ENCODE measurements around the gene USH1C. TPM values are rescaled to one million over a fixed set of nuclear protein-coding genes. Genes with fewer than 3 reads are reported as not detected.

Gene USH1C
- total RNA-seq, 4 donors from 2014 or later: 1.0 to 5.9 (median 3.9) TPM; not detected in 1

GRCh38 chr11:17563961-17564686 lies 19.9 kb upstream of the USH1C start:
- Histone ChIP-seq H3K4me3 (replicated peaks in 1 of 3) (no peak overlapping the region), H3K27ac (no peak overlapping the region), H3K9me3 (no peaks in the 10 kb centered on the region), H3K27me3 (no peaks in the 10 kb centered on the region), H3K36me3 (no peaks in the 10 kb centered on the region), H3K4me1 (peaks cover 0 to 10% of the 10 kb centered on the region in 2 donors)
- intact Hi-C loops (cut with DNase I): no loop called here
- TF ChIP-seq, protein P1, sequence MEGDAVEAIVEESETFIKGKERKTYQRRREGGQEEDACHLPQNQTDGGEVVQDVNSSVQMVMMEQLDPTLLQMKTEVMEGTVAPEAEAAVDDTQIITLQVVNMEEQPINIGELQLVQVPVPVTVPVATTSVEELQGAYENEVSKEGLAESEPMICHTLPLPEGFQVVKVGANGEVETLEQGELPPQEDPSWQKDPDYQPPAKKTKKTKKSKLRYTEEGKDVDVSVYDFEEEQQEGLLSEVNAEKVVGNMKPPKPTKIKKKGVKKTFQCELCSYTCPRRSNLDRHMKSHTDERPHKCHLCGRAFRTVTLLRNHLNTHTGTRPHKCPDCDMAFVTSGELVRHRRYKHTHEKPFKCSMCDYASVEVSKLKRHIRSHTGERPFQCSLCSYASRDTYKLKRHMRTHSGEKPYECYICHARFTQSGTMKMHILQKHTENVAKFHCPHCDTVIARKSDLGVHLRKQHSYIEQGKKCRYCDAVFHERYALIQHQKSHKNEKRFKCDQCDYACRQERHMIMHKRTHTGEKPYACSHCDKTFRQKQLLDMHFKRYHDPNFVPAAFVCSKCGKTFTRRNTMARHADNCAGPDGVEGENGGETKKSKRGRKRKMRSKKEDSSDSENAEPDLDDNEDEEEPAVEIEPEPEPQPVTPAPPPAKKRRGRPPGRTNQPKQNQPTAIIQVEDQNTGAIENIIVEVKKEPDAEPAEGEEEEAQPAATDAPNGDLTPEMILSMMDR (IDR thresholded peaks at IDR 0.05): no peak
- no peak for TF ChIP-seq POLR2A (IDR thresholded peaks at IDR 0.05)
- 84 to 85% methylated on average over 4 of the region's 4 CpGs for WGBS, 2 donors
- no peak for DNase-seq

DNA sequence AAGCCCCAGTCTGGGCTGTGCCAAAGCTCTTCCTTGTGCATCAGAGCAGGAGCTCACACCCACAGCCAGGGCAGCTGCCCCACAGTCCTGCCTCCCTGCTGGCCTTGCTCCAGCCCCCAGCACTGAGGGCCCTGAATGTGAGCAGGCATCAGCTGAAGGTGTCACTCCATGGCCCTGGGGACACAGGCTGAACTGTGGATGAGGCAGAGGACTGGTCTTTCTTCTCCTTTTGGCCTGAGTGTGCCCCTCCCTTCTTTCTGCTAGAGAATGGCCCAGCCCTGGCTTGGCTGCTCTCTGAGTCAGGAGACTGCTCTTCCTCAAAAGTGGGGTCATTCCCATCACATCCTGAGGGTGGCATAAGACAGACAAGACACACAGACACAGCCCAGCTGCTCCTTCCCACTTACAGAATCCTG lies 19.0 kb upstream of the USH1C start:
- Histone ChIP-seq H3K4me1 (peaks cover 0 to 10% of the 10 kb centered on the region in 2 donors), H3K36me3 (no peaks in the 10 kb centered on the region), H3K9me3 (no peaks in the 10 kb centered on the region), H3K27ac (no peak overlapping the region), H3K27me3 (no peaks in the 10 kb centered on the region), H3K4me3 (replicated peaks in 1 of 3) (no peak overlapping the region)
- TF ChIP-seq, protein P1 (IDR thresholded peaks at IDR 0.05): no peak
- TF ChIP-seq POLR2A (IDR thresholded peaks at IDR 0.05): no peak
- DNase-seq: peak; percentile 81 to 87
- intact Hi-C loops (cut with DNase I): no loop called here

- intact Hi-C loops (cut with DNase I): no loop called here
- DNase-seq: no peak
- no peak overlapping the region for H3K27ac ChIP-seq
- no peak overlapping the region for H3K4me3 ChIP-seq (replicated peaks in 1 of 3)
- 96 to 98% methylated on average over 9 of the region's 9 CpGs for WGBS, 2 donors
- H3K9me3 ChIP-seq: no peaks in the 10 kb centered on the region
- no peak for TF ChIP-seq POLR2A (IDR thresholded peaks at IDR 0.05)
- TF ChIP-seq, protein P1 (IDR thresholded peaks at IDR 0.05): no peak
- H3K36me3 ChIP-seq: no peaks in the 10 kb centered on the region
- H3K4me1 ChIP-seq: peaks cover 0 to 10% of the 10 kb centered on the region in 2 donors
- no peaks in the 10 kb centered on the region for H3K27me3 ChIP-seq
These were observed 17.3 kb upstream of the USH1C start for GRCh38 chr11:17561526-17561925.

DNA sequence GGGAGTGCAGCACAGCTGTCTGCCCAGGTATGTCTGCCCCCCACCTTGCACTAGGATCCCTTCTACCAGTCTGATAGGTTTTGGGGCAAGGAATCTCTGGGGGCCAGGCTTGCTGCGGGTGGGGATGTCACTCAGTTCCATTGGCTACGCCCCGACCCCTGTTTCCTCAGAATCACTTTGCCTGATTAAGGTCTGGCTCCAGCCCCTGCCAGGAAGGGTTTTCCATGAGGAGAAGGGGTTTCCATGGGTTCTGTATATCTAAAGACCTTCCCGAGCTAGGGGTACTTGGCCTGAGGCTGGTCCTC lies 16.8 kb upstream of the USH1C start:
- DNase-seq: no peak
- H3K4me3 ChIP-seq (replicated peaks in 1 of 3): no peak overlapping the region
- TF ChIP-seq, protein P1 (IDR thresholded peaks at IDR 0.05): no peak
- no peak for TF ChIP-seq POLR2A (IDR thresholded peaks at IDR 0.05)
- H3K9me3 ChIP-seq: no peaks in the 10 kb centered on the region
- peaks cover 0 to 10% of the 10 kb centered on the region in 2 donors for H3K4me1 ChIP-seq
- no peak overlapping the region for H3K27ac ChIP-seq
- H3K27me3 ChIP-seq: no peaks in the 10 kb centered on the region
- intact Hi-C loops (cut with DNase I): no loop called here
- no peaks in the 10 kb centered on the region for H3K36me3 ChIP-seq
- WGBS, 2 donors: 100% methylated on average over 3 of the region's 4 CpGs; no CpG with 5 or more reads in 1 of the 2 donors

DNA sequence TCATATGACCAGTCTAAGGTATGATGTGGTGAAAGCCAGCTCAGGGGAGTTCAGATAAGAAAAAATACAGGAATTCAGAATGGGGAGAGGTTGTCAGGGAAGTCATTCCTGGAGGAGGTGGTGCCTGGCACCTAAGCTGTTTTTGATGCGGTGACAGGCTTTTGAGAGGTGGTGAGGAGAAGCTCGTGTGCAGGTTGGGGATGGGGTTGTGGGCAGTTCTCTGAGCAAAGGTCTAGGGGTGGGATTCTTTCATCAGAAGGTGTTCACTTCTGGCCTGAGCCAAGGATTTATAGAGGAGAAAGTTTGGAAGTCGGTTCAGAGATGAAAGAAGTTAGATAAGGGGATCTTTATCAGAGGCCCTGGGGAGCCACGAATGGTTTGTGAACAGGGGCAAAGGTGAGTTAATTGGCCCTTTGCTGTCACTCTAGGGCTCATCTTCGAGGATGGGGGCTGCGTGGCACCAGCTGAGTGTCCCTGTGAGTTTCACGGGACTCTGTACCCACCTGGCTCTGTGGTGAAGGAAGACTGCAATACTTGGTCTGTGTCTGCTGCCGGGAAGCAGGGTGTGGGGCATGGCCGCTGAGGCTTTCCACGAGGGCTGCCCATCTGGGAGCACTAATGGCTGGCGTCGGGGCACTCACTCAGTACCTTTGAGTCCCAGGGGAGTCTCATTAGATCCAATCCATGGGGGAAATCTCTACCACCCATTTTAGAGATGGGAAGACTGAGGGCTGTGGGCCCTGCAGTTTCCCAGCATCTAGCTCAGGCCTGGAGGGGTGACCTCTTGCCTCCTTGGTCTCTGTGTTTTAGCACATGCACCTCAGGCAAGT lies 16.3 kb upstream of the USH1C start:
- TF ChIP-seq, protein P1 (IDR thresholded peaks at IDR 0.05): no peak
- TF ChIP-seq POLR2A (IDR thresholded peaks at IDR 0.05): no peak
- 78 to 79% methylated on average over 12 of the region's 12 CpGs for WGBS, 2 donors
- DNase-seq: no peak

More for the DNA sequence above, 16.3 kb upstream of the USH1C start:
- Histone ChIP-seq H3K4me3 (replicated peaks in 1 of 3) (no peak overlapping the region), H3K4me1 (peaks cover 0 to 10% of the 10 kb centered on the region in 2 donors), H3K36me3 (no peaks in the 10 kb centered on the region), H3K9me3 (no peaks in the 10 kb centered on the region), H3K27ac (no peak overlapping the region), H3K27me3 (no peaks in the 10 kb centered on the region)
- intact Hi-C loops (cut with DNase I): no loop called here
